ENCODE results near the gene CFAP410.

The CFAP410 gene

DNA sequence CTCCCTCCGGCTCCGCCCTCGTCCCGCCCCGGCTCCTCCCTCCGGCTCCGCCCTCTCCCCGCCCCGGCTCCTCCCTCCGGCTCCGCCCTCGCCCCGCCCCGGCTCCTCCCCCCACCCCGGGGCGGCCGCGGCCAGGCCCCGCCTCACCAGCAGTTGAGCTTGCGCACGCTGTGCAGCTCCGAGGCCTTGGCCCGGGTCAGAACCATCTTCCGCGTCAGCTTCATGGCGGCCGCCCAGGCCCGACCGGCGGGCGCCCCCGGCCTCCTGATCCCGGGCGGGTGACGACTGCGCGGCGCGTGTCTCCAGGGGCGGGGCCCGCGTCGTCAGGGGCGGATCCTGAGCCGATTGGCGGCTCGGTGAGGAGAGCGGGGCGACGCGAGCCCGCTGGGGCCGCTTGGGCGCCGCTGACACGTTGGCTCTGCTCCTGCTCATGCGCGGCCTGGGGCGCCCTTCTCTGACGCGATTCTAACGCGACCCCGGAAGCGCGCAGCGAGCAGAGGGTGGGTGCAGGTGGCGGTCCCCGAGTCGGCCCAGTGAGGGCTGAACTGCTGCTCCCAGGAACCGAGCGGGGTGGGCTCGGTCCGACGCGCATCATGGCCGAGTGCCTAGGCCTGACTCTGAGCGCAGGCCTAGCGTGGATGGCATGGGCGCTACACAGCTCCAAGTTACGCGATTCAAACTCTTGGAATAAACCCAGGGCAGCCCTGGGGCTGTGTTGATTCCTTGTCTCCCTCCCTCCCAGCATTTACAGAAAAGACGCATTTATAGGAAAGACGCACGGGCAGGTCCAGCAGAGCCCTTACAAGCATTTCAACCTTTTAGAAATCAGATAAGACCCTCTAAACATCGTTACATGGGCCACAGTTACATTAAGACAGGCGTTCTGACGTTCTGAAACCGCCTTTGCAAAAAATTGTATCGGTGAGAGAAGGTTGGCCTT, at the start of gene CFAP410:
TSS of gene CFAP410 (minus strand) at position 420 of the 940 bp plus-strand sequence. CDS start at position 224, 196 bp downstream.
- FAIRE-seq, result no peak

DNA sequence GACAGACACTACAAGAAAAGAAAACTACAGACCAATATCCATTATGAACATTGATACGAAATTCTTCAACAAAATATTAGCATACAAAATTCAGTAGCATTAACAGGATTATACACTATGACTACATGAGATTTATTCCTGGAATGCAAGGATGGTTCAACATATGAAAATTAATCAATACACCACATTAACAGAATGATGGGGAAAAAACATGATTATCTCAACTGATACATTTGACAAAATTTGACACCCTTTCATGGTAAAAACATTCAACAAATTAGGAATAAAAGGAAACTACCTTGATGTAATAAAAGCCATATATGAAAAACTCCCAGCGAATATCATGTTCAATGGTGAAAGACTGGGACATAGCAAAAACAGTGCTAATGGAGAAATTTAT, 45.8 kb upstream of the CFAP410 start:
- no peak for FAIRE-seq

DNA sequence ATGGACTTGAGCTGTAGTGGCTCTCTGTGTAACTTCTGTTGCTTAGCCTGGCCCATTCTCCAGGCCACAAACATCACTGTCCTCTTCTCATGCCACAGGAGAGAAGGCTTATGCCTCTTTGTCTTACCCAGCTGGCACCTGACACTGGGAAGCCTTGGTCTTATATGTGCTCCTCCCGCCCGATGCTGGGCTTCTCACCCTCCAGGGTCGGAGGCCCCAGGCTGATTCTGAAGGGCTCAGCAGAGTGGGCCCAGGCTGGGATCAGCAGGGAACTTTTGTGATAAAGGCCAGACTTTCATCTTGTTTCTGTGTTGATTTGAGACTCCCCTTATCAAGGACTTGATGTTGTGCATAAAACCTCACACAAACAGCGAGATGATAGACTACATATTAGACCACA, 44.0 kb upstream of the CFAP410 start:
- FAIRE-seq, result no peak

DNA sequence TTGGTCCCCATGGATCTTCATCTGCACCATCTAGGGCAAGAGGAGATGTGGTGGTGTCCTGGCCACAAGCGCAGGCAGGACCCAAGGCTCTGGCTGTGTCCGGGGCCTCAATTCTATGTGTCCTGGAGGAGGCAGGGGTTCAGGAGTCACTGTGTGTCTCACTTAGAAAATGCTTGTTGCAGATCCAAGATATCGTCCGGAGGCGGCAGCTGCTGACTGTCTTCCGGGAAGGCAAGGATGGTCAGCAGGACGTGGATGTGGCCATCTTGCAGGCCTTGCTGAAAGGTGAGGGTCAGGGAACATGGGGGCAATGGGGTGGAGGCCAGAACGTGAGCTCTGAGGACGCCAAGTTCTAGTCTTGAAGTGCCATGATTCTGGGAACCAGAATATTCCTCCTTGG, 43.3 kb upstream of the CFAP410 start:
- no peak for FAIRE-seq

DNA sequence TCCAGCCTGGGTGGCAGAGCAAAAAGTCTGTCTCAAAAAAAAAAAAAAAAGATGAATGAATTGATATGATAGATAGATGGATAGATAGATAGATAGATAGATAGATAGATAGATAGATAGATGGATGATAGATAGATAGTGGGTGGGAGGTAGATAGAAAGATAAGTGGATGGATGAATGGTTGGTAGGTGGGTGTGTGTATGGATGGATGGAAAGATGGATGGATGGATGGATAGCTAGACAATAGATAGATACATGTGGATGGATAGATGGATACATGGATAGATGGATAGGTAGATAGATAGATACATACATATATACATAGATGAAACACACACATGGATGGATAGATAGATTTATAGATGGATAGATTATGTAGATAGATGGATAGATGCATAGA, 42.7 kb upstream of the CFAP410 start:
- no peak for FAIRE-seq

DNA sequence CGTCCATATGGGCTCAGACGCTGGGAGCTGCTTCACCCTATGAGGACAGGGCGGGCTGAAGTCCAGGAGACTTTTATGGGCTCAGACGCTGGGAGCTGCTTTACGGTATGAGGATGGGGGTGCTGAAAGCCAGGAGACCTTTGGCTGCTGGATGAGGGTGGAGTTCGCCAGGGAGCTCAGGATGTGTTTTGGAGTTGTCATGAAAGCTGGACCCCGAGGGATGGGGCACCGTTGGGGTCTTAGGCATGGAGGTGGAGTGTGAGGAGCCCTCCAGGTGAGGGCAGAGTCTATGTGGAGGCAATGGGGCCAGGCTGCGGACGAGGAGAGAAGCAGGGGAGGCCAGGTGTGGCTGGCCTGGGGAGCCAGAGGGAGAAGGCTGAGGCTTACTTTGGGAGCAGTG, 41.7 kb upstream of the CFAP410 start:
- FAIRE-seq, result no peak

DNA sequence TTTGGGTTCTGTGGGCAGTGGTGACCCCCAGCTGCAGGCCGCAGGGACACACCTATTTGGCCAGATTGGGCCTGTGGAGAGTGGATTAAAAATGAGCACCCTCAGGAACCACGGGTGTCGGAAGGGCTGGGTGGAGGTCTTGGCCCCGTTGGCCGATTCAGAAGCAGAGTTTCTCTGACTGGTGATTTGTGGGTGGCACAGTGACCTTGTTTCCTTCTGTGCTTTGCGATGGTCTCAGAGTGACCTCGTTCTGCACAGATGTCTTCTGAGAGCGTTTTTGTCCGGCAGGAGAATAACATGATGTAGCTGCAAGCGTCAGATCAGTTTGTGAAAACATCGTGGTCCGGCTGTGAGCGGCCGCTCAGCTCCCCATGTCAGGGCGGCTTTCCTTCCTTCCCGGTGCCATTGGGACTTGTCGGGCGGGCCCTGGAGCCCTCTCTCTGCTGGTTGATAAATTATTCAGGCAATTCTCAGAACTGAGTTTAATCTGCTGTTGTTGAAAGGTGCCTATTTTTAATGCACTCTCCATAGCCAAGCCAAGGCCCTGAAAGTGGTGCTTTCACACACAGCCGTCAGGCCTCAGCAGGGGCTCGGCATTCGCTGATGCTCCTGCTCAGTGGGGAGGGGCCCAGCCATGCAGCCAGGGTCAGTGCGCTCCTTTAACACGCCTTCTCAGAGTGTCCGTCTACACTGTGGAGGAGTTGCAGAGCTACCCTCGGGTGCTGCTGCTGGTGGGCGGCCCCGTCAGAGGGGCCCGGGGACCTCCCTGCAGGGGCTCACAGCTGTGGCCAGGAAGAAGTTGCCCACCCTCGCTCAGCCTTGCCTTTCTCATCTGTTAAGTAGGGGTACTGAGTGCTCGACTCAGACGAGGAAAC, 41.0 kb upstream of the CFAP410 start:
- no peak for FAIRE-seq

DNA sequence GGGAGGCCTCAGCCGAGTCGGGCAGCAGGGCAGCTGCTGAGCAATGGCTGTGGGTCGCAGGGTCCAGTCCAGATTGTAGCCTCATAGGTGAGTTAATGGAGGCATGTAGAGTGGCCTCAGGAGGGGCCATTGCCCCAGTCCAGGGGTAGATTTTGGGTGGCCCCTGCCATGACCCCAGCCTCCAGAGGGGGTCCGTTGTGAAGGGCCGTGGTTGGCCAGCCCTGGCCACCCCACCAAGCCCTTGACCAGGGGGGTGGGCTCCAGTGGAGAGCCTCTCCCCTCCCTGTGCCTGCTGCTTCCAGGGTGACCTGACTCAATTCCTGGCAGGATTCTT, 40.3 kb upstream of the CFAP410 start:
- FAIRE-seq, result no peak

DNA sequence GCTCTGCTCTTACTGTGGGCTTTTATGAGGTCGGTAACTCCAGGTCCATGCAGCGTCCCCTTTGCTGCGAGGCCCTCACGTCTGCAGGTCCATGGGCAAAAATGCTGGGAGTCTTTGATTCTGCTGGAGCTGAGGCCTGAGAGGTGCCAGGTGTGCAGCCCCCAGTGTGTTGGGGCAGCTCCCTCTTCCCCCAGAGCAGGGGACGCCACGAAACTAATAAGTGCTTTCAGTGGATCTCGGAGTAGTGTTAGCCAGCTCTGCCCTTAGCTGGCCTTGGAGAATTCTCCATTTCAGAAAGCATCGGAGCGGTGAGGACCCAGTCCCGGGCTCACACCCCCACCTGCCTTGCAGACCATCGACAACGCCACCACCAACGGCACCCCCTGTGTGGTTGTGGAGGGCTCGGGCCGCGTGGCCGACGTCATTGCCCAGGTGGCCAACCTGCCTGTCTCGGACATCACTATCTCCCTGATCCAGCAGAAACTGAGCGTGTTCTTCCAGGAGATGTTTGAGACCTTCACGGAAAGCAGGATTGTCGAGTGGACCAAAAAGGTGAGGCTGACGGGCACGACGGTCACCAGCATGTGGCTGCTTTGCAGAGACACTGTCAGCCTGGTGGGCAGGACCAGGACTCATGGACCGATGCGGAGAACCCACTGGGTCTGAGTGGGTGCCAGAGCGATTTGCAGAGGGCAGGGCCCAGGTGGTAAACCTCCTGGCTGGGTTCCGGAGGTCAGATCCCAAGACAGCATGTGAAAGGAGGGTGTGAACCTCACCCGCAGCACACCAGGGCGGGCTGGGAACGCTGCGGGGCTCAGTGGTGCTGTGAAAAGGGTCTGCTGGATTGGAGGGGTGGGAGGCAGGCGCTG, 39.7 kb upstream of the CFAP410 start:
- FAIRE-seq, result no peak

DNA sequence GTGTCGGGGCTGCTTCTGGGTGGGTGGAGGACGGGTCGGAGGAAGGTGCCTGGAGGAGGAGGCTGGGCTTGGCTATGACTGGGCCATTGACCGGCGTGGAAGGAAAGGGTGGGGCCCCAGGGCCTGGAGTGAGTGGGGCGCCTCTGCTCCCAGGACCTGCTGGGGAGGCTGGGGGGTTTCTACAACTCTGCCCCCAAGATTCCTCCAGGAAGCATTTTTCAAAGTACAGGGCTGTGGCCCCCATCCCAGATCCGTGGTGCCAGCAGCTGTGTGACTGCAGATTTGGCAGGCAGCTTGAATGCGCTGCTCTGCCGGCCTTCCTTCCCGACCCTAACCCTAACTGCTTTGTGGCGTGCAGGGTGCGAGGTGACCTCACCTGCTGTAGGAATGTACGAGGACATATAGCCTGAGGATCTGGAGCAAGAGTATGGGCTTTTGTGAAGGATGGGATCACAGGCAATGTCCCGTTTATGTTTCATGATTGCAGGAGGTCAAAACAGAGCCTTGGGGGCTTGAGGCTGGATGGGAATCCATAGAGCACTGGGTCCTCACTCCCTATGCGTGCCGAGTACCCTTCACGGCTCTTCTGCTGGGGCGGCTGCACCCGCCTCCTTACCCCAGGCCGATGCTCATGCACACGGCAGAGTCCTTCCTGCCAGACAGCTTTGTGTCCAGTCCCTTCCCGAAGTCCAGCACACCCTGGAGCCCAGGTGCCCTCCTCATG, 38.9 kb upstream of the CFAP410 start:
- no peak for FAIRE-seq

DNA sequence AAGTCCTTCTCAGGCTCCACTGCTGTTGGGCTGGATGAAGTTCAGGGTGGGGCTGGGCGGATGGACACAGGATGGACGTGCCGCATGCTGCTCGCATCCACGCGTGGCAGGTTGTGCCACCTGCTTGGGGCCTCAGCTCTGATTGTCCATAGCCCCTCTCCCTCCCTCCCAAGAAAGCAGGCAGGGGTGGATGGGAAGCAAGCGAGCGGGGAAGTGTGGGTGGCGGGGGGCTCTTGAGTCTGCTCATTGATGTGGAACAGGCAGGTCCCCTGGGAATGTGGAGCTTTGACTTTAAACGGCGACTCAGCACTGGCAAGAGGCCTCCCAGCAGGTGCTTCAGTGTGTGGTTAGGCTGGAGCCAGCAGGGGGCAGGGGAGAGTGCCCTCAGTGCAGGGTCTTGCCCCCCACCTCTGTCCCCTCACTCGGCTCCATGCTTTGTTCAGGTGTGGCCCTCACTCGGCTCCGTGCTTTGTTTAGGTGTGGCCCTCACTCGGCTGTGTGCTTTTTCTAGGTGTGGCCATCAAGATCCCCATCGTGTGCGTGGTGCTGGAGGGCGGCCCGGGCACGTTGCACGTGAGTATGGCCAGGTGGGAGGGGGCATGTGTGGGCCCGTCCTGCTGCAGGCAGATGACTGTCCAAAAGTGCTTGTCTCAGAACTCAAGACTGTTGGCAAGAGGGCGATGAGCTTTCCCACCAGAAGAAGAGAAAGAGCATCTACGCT, 38.2 kb upstream of the CFAP410 start:
- no peak for FAIRE-seq

DNA sequence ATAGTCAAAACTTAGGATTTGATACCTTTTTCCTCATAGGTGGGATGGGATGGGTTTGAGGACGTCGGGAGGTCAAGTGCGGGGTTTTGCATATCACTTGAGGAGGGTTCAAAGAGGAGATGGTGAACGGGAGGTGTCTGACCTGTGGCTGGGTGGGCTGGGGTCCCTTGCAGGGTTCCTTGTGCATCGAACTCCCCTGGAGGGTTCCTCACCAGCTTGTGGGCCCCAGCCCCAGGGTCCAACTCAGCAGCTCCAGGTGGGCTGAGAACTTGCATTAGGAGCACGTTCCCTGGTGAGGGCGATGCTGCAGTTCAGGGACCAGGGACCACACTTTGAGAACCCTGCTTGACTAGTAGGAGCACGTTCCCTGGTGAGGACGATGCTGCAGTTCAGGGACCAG, 37.4 kb upstream of the CFAP410 start:
- no peak for FAIRE-seq

DNA sequence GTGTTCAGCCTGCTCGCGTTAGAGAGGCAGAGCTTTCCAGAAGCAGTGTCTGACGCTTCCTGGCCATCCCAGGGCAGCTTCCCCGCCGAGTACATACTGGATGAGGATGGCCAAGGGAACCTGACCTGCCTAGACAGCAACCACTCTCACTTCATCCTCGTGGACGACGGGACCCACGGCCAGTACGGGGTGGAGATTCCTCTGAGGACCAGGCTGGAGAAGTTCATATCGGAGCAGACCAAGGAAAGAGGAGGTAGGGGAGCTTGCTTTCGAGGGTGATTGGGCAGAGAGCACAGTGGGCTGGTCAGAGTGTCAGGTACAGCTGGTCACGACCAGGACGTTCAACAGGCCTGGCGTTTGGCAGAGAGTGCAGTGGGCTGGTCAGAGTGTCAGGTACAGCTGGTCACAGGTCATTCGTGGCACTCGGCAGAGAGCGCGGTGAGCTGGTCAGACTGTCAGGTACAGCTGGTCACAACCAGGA, 36.6 kb upstream of the CFAP410 start:
- no peak for FAIRE-seq

DNA sequence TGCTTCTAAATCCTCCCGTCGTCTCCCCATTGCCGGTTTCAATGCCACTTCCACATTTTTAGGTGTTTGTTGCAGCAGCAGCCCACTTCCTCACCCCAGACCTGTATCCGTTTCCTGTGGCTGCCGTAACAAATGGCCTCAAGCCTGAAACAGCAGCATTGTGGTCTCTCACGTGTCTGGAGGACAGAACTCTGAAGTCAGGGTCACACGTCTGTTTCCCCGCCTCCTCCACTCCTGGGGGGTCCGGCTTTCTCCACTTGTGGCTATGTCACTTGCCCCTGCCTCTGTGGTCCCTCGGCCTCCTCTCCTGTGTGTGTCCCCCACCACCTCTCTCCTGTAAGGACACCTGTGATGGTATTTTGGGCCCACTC, 36.1 kb upstream of the CFAP410 start:
- no peak for FAIRE-seq

DNA sequence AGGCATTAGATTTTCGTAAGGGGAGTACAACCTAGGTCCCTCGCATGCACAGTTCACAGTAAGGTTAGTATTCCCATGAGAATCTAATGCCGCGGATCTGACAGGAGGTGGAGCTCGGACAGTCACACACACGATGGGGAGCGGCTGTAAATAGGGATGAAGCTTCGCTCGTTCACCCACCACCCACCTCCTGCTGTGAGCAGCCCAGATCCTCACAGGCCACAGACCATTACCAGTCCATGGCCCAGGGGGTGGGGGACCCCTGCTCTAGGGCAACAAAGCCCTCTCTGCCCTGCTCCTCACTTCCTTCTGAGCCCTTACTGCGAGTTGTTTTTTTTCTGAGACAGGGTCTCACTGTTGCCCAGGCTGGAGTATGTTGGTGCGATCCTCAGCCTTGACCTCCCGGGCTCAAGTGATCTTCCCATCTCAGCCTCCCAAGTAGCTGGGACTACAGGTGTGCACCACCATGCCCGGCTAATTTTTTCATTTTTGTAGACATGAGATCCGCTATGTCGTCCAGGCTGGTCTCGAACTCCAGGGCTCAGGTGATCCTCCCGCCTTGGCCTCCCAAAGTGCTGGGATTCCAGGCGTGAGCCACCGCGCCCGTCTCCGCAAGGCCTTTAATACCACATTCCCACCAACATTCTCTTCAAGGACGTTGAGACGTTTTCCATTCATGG, 35.6 kb upstream of the CFAP410 start:
- no peak for FAIRE-seq

DNA sequence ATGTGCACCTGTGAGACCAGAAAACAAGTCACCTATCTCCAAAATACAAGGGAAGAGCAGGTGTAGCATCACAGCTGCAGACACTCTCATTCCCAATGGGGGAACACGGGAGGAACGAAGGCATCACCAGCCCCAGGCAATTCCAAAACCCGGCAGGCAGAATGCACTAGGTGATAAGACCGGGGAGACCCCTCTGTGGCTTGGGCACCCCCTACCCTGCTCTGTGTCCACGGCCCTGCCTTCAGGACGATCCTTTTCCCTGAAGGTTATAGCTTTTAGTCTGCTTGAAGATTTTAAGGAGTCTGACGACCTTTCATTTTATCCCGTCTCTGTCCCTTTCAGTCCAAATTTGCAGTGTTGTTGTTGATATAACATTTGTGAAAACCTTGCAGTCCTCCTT, 33.4 kb upstream of the CFAP410 start:
- FAIRE-seq, result no peak

DNA sequence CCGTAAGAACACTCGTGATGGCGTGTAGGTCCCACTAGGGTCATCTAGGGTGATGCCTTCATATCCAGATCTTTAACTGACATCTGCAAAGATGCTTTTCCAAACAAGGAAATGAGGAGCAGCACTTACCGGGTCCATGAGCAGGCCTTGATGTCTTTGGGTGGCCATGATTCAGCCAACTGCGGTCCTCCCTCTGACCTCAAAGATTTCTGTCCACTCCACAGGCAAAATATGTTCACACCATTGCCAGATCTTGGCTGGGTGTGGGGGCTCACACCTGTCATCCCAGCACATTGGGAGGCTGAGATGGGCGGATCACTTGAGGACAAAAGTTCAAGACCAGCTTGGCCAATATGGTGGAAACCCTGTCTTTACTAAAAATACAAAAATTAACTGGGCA, 32.4 kb upstream of the CFAP410 start:
- FAIRE-seq, result no peak

DNA sequence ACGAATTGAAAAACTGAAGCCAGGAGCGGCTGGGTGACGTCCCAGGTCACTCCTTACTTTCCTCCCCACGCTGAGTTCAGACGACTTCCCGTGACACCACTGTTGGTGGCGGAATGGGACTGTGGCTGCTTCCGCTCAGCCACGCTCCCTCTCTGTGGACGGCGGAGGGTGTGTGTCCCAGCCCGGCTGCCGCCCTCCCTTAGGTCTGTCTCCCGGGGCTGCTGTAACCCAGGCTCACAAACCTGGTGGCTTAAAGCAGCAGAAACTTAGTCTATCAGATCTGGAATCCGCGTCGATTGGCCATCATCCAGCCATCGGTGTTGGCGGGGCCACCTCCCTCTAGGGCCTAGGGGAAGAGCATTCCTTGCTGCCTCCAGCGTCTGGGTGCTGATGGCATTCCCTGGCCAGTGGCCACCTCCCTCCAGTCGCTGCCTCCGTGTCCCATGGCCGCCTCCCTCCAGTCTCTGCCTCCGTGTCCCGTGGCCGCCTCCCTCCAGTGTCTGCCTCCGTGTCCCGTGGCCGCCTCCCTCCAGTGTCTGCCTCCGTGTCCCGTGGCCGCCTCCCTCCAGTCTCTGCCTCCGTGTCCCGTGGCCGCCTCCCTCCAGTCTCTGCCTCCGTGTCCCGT, 31.7 kb upstream of the CFAP410 start:
- FAIRE-seq, result no peak

DNA sequence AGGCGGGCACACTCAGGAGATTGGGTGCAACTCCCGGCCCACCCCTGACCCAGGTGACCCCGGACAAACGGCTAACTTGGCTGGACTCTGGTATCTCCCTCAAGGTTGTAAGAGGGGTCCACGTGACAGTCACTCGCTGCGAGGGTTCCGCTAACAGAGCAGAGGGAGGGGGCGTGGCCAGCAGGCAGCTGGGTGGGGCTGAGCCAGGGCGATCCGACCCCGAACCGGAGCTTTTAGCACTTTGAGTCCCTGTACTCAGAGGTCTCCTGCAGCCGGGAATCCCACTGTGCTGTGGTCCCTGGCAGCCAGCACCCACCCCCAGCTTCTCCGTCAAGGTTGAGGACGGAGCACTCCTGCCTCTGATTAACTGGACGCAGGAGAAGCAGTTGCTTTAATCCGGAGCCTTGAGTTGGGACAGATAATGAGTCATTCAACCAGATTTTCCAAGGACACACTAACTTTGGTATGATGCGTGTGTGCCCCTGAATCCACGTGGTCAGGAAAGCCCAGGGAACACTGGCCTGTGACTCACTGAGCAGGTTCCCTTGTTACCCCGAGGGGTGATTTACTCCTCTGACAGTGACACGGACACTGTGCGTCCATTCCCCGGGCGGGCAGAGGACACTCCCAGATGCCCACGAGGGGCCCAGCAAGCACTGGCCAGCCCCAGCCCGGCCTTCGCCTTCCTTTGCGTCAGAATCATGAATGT, 31.0 kb upstream of the CFAP410 start:
- FAIRE-seq, result no peak
